HG03558 (cell line): ENCODE results near the gene RCC1.
"Not testable (repeated sequence)": the region's sequence is repeated elsewhere in the genome, so short reads cannot be mapped to it uniquely, and the experiment has no call there.

Experiments
- ATAC-seq: cut with Tn5 transposase; IDR thresholded peaks from one replicate; pipeline ENCODE4 v1.9.1; 2021; ENCODE audit warnings: moderate number of reproducible peaks; ENCODE audit not compliant: unreplicated experiment; ENCODE audit errors: extremely low read depth

Gene RCC1

DNA sequence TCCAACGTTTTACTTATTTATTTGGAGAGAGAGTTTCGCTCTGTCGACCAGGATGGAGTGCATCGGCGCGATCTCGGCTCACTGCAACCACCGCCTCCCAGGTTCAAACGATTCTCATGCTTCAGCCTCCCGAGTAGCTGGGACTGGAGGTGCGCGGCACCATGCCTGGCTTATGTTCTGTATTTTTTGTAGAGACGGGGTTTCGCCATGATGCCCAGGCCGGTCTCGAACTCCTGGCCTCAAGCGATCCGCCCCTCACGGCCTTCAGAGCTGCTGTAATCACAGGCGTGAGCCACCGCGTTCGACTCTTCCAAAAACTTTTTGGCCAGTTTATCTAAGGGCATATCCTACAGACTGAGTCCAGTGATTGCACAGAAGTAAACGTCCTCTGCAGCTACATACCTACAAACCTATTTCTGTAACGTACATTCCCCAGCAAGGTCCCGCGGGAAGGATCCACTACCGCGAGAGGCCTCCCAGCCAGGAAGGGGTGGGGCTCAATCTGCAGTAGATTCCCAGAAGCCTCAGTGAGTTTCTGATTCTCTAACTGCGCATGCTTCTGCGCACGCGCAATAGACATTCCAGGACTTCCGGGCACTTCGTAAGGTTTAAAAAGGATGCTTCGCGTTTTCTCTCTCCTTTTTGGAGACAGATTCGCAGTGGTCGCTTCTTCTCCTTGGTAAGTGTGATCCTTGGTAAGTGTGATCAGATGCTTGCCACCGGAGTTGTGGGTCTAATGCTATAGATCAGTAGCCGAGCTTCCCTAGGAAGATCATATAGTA is at the start of gene RCC1:
Gene RCC1 (plus strand): TSS at position 638 of the 782 bp plus-strand sequence. CDS start 23,824 bp downstream, outside the sequence.
- ATAC-seq = no peak

DNA sequence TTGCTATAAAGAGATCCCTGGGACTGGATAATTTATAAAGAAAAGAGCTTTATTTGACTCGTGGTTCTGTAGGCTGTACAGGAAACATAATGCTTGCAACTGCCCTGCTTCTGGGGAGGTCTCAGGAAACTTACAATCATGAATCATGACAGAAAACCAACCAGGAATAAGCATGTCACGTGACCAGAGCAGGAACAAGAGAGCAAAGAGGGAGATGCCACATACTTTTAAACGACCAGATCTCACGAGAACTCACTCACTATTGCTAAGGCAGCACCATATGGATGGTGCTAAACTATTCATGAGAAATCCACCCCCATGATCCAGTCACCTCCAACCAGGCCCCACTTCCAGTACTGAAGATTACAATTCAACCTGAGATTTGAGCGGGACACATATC is 49.8 kb upstream of the RCC1 start:
- no peak for ATAC-seq

GRCh38 chr1:28457678-28458077 is 48.2 kb upstream of the RCC1 start:
- ATAC-seq = no peak

- no peak for ATAC-seq
These were observed 47.3 kb upstream of the RCC1 start for GRCh38 chr1:28458237-28459228.

DNA sequence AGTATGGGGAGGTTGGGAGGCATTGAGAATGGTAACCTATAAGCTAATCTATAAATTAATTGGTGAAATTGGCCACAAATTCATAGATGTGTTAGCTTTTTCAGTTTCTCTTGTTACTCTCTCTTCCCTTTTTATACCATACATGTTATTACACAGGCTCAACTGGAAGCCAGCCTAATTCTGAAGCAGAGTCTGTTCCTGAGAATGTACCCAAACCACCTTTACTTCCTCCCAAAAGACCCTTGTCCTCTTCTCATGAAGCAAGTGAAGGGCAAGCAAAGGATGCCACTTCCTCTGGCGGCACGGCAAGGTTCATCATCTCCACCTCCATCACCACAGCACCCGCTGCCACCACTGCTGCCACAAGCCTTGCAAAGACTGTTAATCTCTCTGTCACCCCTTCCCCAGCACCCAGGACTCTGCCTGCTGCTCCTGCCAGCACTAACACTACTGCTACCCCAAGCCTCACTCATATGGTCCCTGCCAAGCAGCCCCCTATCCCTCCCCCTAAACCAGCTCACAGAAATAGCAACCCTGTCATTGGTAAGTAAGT is 39.5 kb upstream of the RCC1 start:
- no peak for ATAC-seq

GRCh38 chr1:28470146-28470545 is 35.7 kb upstream of the RCC1 start:
- no peak for ATAC-seq

GRCh38 chr1:28479497-28479896 is 26.3 kb upstream of the RCC1 start:
- ATAC-seq = not testable (repeated sequence)

DNA sequence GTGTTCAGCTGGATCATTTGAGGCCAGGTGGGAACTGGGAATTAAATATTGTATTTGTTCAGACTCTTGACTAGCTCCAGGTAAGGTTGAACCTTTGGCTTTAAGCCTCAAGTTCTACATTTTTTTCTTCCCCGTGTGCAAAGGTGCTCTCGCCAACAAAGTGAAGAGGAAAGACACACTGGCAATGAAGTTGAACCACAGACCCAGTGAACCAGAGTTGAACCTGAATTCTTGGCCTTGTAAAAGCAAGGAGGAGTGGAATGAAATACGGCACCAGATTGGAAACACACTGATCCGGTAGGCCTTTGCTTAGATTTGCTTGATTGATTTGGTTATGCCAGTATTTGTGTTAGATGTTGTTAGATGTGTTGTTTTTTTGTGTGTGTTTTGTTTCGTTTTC is 25.5 kb upstream of the RCC1 start:
- ATAC-seq = no peak

- no peak for ATAC-seq
These were observed 23.7 kb upstream of the RCC1 start for GRCh38 chr1:28482138-28482537.

GRCh38 chr1:28482702-28483101 is 23.1 kb upstream of the RCC1 start:
- ATAC-seq = no peak

GRCh38 chr1:28494737-28495136 is 11.1 kb upstream of the RCC1 start:
- ATAC-seq = no peak

GRCh38 chr1:28499553-28499952 is 6.3 kb upstream of the RCC1 start:
- ATAC-seq = no peak

GRCh38 chr1:28501925-28502324 is 3.9 kb upstream of the RCC1 start:
- ATAC-seq = no peak

GRCh38 chr1:28503117-28503516 is 2.7 kb upstream of the RCC1 start:
- no peak for ATAC-seq

GRCh38 chr1:28506907-28507246 is 1.0 kb downstream of the RCC1 start:
- ATAC-seq = no peak

- no peak for ATAC-seq
These were observed 1.4 kb downstream of the RCC1 start for GRCh38 chr1:28507247-28507645.

GRCh38 chr1:28507646-28508434 is 2.0 kb downstream of the RCC1 start:
- ATAC-seq = no peak

DNA sequence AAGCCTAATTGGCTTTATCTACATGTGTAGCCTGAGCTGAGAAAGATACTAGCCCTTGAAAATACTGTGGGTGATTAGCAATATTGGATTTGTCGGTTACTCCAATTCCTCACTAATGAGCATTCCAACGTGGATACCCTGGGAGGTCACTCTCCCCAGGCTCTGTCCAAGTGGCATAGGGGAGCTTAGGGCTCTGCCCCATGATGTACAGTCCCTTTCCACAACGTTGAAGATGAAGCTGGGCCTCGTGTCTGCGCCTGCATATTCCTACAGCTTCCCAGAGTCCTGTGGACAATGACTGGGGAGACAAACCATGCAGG is 2.6 kb downstream of the RCC1 start:
- ATAC-seq = no peak

- no peak for ATAC-seq
These were observed 3.9 kb downstream of the RCC1 start for GRCh38 chr1:28509705-28510272.
